IMR-90 (cell line): ENCODE measurements around the gene SLC35F3. TPM values are rescaled to one million over a fixed set of nuclear protein-coding genes. Genes with fewer than 3 reads are reported as not detected.

ENCODE experiments used
- ATAC-seq: fragments of 200-7000 bp; cut with Tn5 transposase; 2 replicates; pipeline ENCODE4 v1.9.1; 2020; ENCODE audit warnings: low read depth, mild to moderate bottlenecking, moderate library complexity
- BruUV-seq: library from RNA; stranded (reverse); fragments of 400-500 nt; replicated peaks from 2 replicates; lab custom pipeline; 2021; lab: Mats Ljungman, UMichigan
- CTCF ChIA-PET: fragments of 300-600 bp; formaldehyde crosslinking; extraction: SDS; loops from one replicate; lab custom pipeline; 2021; ENCODE audit warnings: antibody characterized with exemption; lab: Yijun Ruan, JAX
- POLR2A ChIA-PET: fragments of 300-600 bp; sonication (Branson Sonifier 250); formaldehyde crosslinking; loops from one replicate; lab custom pipeline; 2022; ENCODE audit warnings: antibody characterized with exemption; ENCODE audit not compliant: unreplicated experiment; lab: Charles Lee
- DNase-seq: peaks from one replicate; pipeline ENCODE4 v3.0.0; 2013
- H2AFZ ChIP-seq: replicated peaks from 2 replicates; pipeline ENCODE3; 2013; ENCODE audit warnings: low read length, mild to moderate bottlenecking; ENCODE audit not compliant: poor library complexity
- H2AK5ac ChIP-seq: 2 replicates; pipeline ENCODE4 v1.6.1; 2013; ENCODE audit warnings: low read depth, low read length, inconsistent platforms
- H2AK9ac ChIP-seq: replicated peaks from 2 replicates; pipeline ENCODE3; 2013; ENCODE audit warnings: mild to moderate bottlenecking, low read depth, low read length, moderate library complexity; ENCODE audit not compliant: poor library complexity
- H2BK120ac ChIP-seq: 2 replicates; pipeline ENCODE4 v1.6.1; 2013; ENCODE audit warnings: low read depth, low read length, inconsistent platforms
- H2BK15ac ChIP-seq: 3 replicates; pipeline ENCODE4 v1.6.1; 2013; ENCODE audit warnings: low read depth, low read length, inconsistent platforms
- H2BK20ac ChIP-seq: 2 replicates; pipeline ENCODE4 v1.6.1; 2013; ENCODE audit warnings: low read depth, mild to moderate bottlenecking, inconsistent platforms, low read length, moderate library complexity
- H2BK5ac ChIP-seq: 2 replicates; pipeline ENCODE4 v1.6.1; 2013; ENCODE audit warnings: mild to moderate bottlenecking, low read depth, low read length, inconsistent platforms; ENCODE audit not compliant: poor library complexity, severe bottlenecking
- H3K14ac ChIP-seq: replicated peaks from 2 replicates; pipeline ENCODE4 v1.6.1; 2013; ENCODE audit warnings: low read depth, low read length, inconsistent platforms
- H3K18ac ChIP-seq: 2 replicates; pipeline ENCODE4 v1.6.1; 2013; ENCODE audit warnings: low read depth, low read length, control low read depth
- H3K23ac ChIP-seq: 2 replicates; pipeline ENCODE4 v1.6.1; 2013; ENCODE audit warnings: low read depth, low read length, inconsistent platforms
- H3K27ac ChIP-seq: 2 replicates; pipeline ENCODE4 v1.5.1; 2013; ENCODE audit warnings: mild to moderate bottlenecking, control low read depth, low read length; ENCODE audit not compliant: insufficient read depth
- H3K27me3 ChIP-seq: 2 replicates; pipeline ENCODE4 v1.6.1; 2013; ENCODE audit warnings: low read length; ENCODE audit not compliant: control insufficient read depth, insufficient read depth
- H3K36me3 ChIP-seq: 2 replicates; pipeline ENCODE4 v1.6.1; 2013; ENCODE audit warnings: low read length, mixed read lengths; ENCODE audit not compliant: control insufficient read depth, insufficient read depth
- H3K4ac ChIP-seq: 2 replicates; pipeline ENCODE4 v1.6.1; 2013; ENCODE audit warnings: low read depth, low read length, inconsistent platforms
- H3K4me1 ChIP-seq: 2 replicates; pipeline ENCODE4 v1.6.1; 2013; ENCODE audit warnings: low read length, mixed read lengths; ENCODE audit not compliant: control insufficient read depth, insufficient read depth
- H3K4me2 ChIP-seq: 2 replicates; pipeline ENCODE4 v1.6.1; 2013; ENCODE audit warnings: low read depth, mild to moderate bottlenecking, control low read depth, low read length, moderate library complexity
- H3K4me3 ChIP-seq: 2 replicates; pipeline ENCODE4 v1.5.1; 2013; ENCODE audit warnings: low read depth, mild to moderate bottlenecking, control low read depth, low read length, moderate library complexity; ENCODE audit not compliant: insufficient read depth
- H3K56ac ChIP-seq: 2 replicates; pipeline ENCODE4 v1.6.1; 2013; ENCODE audit warnings: low read length, inconsistent platforms; ENCODE audit not compliant: insufficient read depth; ENCODE audit errors: extremely low read depth
- H3K79me1 ChIP-seq, 2 experiments: 2 replicates each; pipeline ENCODE4 v1.6.1; 2013; ENCODE audit warnings: low read length in 2 of 2, inconsistent platforms in 1 of 2, low read depth in 1 of 2
- H3K9ac ChIP-seq: 2 replicates; pipeline ENCODE4 v1.6.1; 2013; ENCODE audit warnings: low read depth, low read length, control low read depth
- H3K9me1 ChIP-seq: 2 replicates; pipeline ENCODE4 v1.6.1; 2013; ENCODE audit warnings: low read length, inconsistent platforms; ENCODE audit not compliant: insufficient read depth
- H3K9me3 ChIP-seq: 2 replicates; pipeline ENCODE4 v1.6.1; 2013; ENCODE audit warnings: low read length; ENCODE audit not compliant: control insufficient read depth, insufficient read depth
- H4K20me1 ChIP-seq: 2 replicates; pipeline ENCODE4 v1.6.1; 2013; ENCODE audit warnings: low read length, inconsistent platforms; ENCODE audit not compliant: insufficient read depth
- H4K5ac ChIP-seq: 2 replicates; pipeline ENCODE4 v1.6.1; 2013; ENCODE audit warnings: mild to moderate bottlenecking, low read depth, low read length, control low read depth
- H4K8ac ChIP-seq, 2 experiments: 2 replicates each; pipeline ENCODE4 v1.6.1; 2013; ENCODE audit warnings: low read depth in 2 of 2, low read length in 2 of 2, control low read depth in 1 of 2, inconsistent platforms in 1 of 2
- H4K91ac ChIP-seq: 2 replicates; pipeline ENCODE4 v1.6.1; 2013; ENCODE audit warnings: low read depth, low read length, inconsistent platforms; ENCODE audit not compliant: insufficient read depth
- BHLHE40 ChIP-seq: fragments of 150-350 bp; IDR thresholded peaks from 2 replicates; pipeline ENCODE4 v1.6.1; 2016; ENCODE audit warnings: mild to moderate bottlenecking, low read depth, low read length
- CEBPB ChIP-seq: IDR thresholded peaks from 2 replicates; pipeline ENCODE4 v1.6.1; 2012; ENCODE audit warnings: low read depth, low read length, improper control_type of control experiment
- CHD1 ChIP-seq: IDR thresholded peaks from 2 replicates; pipeline ENCODE4 v1.6.1; 2012; ENCODE audit warnings: low read depth, low read length, improper control_type of control experiment
- FOS ChIP-seq: fragments of 150-350 bp; IDR thresholded peaks from 2 replicates; pipeline ENCODE4 v1.6.1; 2016; ENCODE audit warnings: low read depth, low read length
- MAFK ChIP-seq: IDR thresholded peaks from 2 replicates; pipeline ENCODE4 v1.6.1; 2012; ENCODE audit warnings: low read depth, low read length, improper control_type of control experiment
- MAZ ChIP-seq: IDR thresholded peaks from 2 replicates; pipeline ENCODE4 v1.6.1; 2012; ENCODE audit warnings: low read depth, mild to moderate bottlenecking, low read length, improper control_type of control experiment, moderate library complexity, borderline replicate concordance
- MXI1 ChIP-seq: IDR thresholded peaks from 2 replicates; pipeline ENCODE4 v1.6.1; 2012; ENCODE audit warnings: low read depth, mild to moderate bottlenecking, low read length, moderate library complexity, borderline replicate concordance
- NFE2L2 ChIP-seq: fragments of 150-350 bp; IDR thresholded peaks from 2 replicates; pipeline ENCODE4 v1.6.1; 2016; ENCODE audit warnings: low read depth, mild to moderate bottlenecking, low read length
- POLR2A ChIP-seq: IDR thresholded peaks from 2 replicates; pipeline ENCODE4 v1.6.1; 2012; ENCODE audit warnings: mild to moderate bottlenecking, low read depth, low read length
- RAD21 ChIP-seq: IDR thresholded peaks from 2 replicates; pipeline ENCODE4 v1.6.1; 2012; ENCODE audit warnings: low read length, improper control_type of control experiment
- RCOR1 ChIP-seq: IDR thresholded peaks from 2 replicates; pipeline ENCODE4 v1.6.1; 2012; ENCODE audit warnings: mild to moderate bottlenecking, low read length, improper control_type of control experiment; ENCODE audit not compliant: insufficient replicate concordance
- RFX5 ChIP-seq: IDR thresholded peaks from 2 replicates; pipeline ENCODE4 v1.8.0; 2012; ENCODE audit warnings: low read depth, mild to moderate bottlenecking, low read length, moderate library complexity
- SMC3 ChIP-seq: fragments of 150-350 bp; IDR thresholded peaks from 2 replicates; pipeline ENCODE4 v1.6.1; 2016; ENCODE audit warnings: low read depth, mild to moderate bottlenecking, antibody characterized with exemption, low read length, moderate library complexity
- WGBS, 2 experiments: methylation state at CpG; one replicate each; pipeline versions ENCODE4 v1.1.5 to v1.1.7; 2013; ENCODE audit warnings: missing lambda C conversion rate in 2 of 2; ENCODE audit not compliant: insufficient read length in 1 of 2; ENCODE audit errors: extremely low coverage in 2 of 2; 5-methylcytosine and 5-hydroxymethylcytosine counted together
- dilution Hi-C: fragments of 300-500 bp; cut with HindIII; formaldehyde crosslinking; loops from one replicate; pipeline ENCODE4 v1.14.3; 2018; ENCODE audit warnings: low sequenced_read_pairs; ENCODE audit not compliant: unreplicated experiment
- in situ Hi-C: fragments of 300-500 bp; cut with MboI; formaldehyde crosslinking; loops from 3 replicates; pipeline ENCODE4 v1.14.3; 2019; ENCODE audit warnings: low sequenced_read_pairs, inconsistent platforms, mixed read lengths
- intact Hi-C: fragments of 100-400 bp; cut with micrococcal nuclease; formaldehyde crosslinking; loops from 2 replicates; pipeline ENCODE4 v1.10.0; 2022
- polyA plus RNA-seq, 3 experiments: library from polyadenylated mRNA; depleted of rRNA; stranded (reverse); fragments of >200 nt; gene quantifications; 2 replicates each; pipeline ENCODE4 v1.2.3, GENCODE V29; 2012; ENCODE audit warnings: low replicate concordance in 1 of 3
- total RNA-seq: library from RNA; depleted of rRNA; stranded (reverse); fragments of >200 nt; gene quantifications from 2 replicates; pipeline ENCODE4 v1.2.3, GENCODE V29; 2012
- TF ChIP-seq, protein P1 (sequence below): fragments of 150-350 bp; IDR thresholded peaks from 2 replicates; pipeline ENCODE4 v1.6.1; 2017; ENCODE audit warnings: mild to moderate bottlenecking, antibody characterized with exemption, low read length, low read depth
- TF ChIP-seq, protein P2 (sequence below): conservative IDR thresholded peaks from 2 replicates; pipeline ENCODE4 v1.5.1; 2012; ENCODE audit warnings: mild to moderate bottlenecking, low read depth, low read length, improper control_type of control experiment
- TF ChIP-seq, protein P3 (sequence below): fragments of 150-350 bp; IDR thresholded peaks from 2 replicates; pipeline ENCODE4 v1.6.1; 2016; ENCODE audit warnings: low read depth, mild to moderate bottlenecking, low read length, moderate library complexity, borderline replicate concordance

The SLC35F3 gene
- total and polyA plus RNA-seq, 2 of the 4 experiments (the other 2 are of a cell fraction) = under 0.01 to 0.17 TPM

DNA sequence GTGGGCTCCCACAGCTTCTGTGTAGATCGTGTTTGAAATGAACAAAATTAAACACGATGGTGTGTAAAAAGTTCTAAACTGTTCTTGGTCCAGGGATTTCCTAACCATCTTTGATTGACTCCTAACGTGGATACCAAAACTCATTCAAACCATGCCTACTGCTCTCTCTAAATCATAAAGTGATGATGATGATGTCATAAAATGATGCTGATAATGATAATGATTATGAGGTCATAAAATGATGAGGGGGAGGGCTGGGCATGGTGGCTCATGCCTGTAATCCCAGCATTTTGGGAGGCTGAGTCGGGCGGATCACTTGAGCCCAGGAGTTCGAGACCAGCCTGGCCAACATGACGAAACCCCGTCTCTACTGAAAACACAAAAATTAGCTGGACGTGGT, 335.5 kb downstream of the SLC35F3 start:
- Histone ChIP-seq H4K20me1 (no peaks in the 10 kb centered on the region), H3K9me3 (no peaks in the 10 kb centered on the region), H3K23ac (no peak overlapping the region), H2AK9ac (no peak overlapping the region), H3K27ac (no peak overlapping the region), H3K4me1 (no peaks in the 10 kb centered on the region), H3K9me1 (no peaks in the 10 kb centered on the region), H2AK5ac (no peak overlapping the region), H3K79me1 (no peaks in the 10 kb centered on the region), H3K9ac (no peak overlapping the region), H2BK120ac (no peak overlapping the region), H3K36me3 (no peaks in the 10 kb centered on the region), H3K56ac (no peak overlapping the region), H2BK5ac (no peak overlapping the region), H3K4me2 (no peak overlapping the region), H4K5ac (no peak overlapping the region), H3K27me3 (no peaks in the 10 kb centered on the region), H4K8ac (no peak overlapping the region), H4K91ac (no peak overlapping the region), H3K4me3 (no peak overlapping the region), H2BK15ac (no peak overlapping the region), H3K4ac (no peak overlapping the region), H3K18ac (no peak overlapping the region), H3K14ac (no peak overlapping the region), H2BK20ac (no peak overlapping the region), H2AFZ (no peak overlapping the region)
- WGBS, 2 experiments = no CpG with 5 or more reads among the region's 9 CpGs
- ATAC-seq (no peak), DNase-seq (no peak)
- no TSS peak for BruUV-seq
- in situ Hi-C loops (no loop called here), dilution Hi-C loops (no loop called here), intact Hi-C loops (no loop called here)
- ChIA-PET POLR2A (no interaction called here), CTCF (no interaction called here)
- no peak for TF ChIP-seq BHLHE40
- no peak for TF ChIP-seq RAD21
- no peak for TF ChIP-seq CHD1
- TF ChIP-seq CEBPB = no peak
- TF ChIP-seq POLR2A = no peak
- TF ChIP-seq SMC3 = no peak
- TF ChIP-seq RCOR1 = no peak
- TF ChIP-seq NFE2L2 = no peak
- TF ChIP-seq, protein P1, sequence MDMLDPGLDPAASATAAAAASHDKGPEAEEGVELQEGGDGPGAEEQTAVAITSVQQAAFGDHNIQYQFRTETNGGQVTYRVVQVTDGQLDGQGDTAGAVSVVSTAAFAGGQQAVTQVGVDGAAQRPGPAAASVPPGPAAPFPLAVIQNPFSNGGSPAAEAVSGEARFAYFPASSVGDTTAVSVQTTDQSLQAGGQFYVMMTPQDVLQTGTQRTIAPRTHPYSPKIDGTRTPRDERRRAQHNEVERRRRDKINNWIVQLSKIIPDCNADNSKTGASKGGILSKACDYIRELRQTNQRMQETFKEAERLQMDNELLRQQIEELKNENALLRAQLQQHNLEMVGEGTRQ = no peak
- no peak for TF ChIP-seq MAZ
- TF ChIP-seq MXI1 = no peak
- TF ChIP-seq MAFK = no peak
- TF ChIP-seq, protein P2, sequence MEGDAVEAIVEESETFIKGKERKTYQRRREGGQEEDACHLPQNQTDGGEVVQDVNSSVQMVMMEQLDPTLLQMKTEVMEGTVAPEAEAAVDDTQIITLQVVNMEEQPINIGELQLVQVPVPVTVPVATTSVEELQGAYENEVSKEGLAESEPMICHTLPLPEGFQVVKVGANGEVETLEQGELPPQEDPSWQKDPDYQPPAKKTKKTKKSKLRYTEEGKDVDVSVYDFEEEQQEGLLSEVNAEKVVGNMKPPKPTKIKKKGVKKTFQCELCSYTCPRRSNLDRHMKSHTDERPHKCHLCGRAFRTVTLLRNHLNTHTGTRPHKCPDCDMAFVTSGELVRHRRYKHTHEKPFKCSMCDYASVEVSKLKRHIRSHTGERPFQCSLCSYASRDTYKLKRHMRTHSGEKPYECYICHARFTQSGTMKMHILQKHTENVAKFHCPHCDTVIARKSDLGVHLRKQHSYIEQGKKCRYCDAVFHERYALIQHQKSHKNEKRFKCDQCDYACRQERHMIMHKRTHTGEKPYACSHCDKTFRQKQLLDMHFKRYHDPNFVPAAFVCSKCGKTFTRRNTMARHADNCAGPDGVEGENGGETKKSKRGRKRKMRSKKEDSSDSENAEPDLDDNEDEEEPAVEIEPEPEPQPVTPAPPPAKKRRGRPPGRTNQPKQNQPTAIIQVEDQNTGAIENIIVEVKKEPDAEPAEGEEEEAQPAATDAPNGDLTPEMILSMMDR = no peak
- TF ChIP-seq RFX5 = no peak
- TF ChIP-seq, protein P3, sequence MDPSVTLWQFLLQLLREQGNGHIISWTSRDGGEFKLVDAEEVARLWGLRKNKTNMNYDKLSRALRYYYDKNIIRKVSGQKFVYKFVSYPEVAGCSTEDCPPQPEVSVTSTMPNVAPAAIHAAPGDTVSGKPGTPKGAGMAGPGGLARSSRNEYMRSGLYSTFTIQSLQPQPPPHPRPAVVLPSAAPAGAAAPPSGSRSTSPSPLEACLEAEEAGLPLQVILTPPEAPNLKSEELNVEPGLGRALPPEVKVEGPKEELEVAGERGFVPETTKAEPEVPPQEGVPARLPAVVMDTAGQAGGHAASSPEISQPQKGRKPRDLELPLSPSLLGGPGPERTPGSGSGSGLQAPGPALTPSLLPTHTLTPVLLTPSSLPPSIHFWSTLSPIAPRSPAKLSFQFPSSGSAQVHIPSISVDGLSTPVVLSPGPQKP = no peak
- TF ChIP-seq FOS = no peak
